Measurements from ENCODE around the gene JAKMIP3.

Gene JAKMIP3

GRCh38 chr10:132065491-132066105 is at the start of gene JAKMIP3:
TSS of gene JAKMIP3 (plus strand) at chr10:132065946. CDS start at chr10:132104809, 38,863 bp downstream.
- no peak for DNase-seq

- DNase-seq: no peak
These were observed 49.2 kb upstream of the JAKMIP3 start for GRCh38 chr10:132016514-132016913.

GRCh38 chr10:132018446-132018845 is 47.3 kb upstream of the JAKMIP3 start:
- DNase-seq: no peak

- DNase-seq: no peak
These were observed 46.4 kb upstream of the JAKMIP3 start for GRCh38 chr10:132019366-132019765.

GRCh38 chr10:132020456-132020855 is 45.3 kb upstream of the JAKMIP3 start:
- no peak for DNase-seq

GRCh38 chr10:132021046-132021445 is 44.7 kb upstream of the JAKMIP3 start:
- DNase-seq: no peak

GRCh38 chr10:132021504-132022143 is 44.1 kb upstream of the JAKMIP3 start:
- DNase-seq: no peak

GRCh38 chr10:132022241-132022640 is 43.5 kb upstream of the JAKMIP3 start:
- DNase-seq: no peak

- peak; percentile 43 to 76 (median 60) for DNase-seq
These were observed 42.5 kb upstream of the JAKMIP3 start for GRCh38 chr10:132023092-132023811.

- DNase-seq: no peak
These were observed 38.2 kb upstream of the JAKMIP3 start for GRCh38 chr10:132027423-132027983.

- no peak for DNase-seq
These were observed 37.0 kb upstream of the JAKMIP3 start for GRCh38 chr10:132028706-132029105.

GRCh38 chr10:132030898-132031463 is 34.8 kb upstream of the JAKMIP3 start:
- DNase-seq: no peak

- DNase-seq: no peak
These were observed 32.1 kb upstream of the JAKMIP3 start for GRCh38 chr10:132033632-132034031.

- no peak for DNase-seq
These were observed 30.3 kb upstream of the JAKMIP3 start for GRCh38 chr10:132035476-132035875.

GRCh38 chr10:132036153-132036886 is 29.4 kb upstream of the JAKMIP3 start:
- no peak for DNase-seq

GRCh38 chr10:132036887-132037675 is 28.7 kb upstream of the JAKMIP3 start:
- no peak for DNase-seq

- DNase-seq: no peak
These were observed 28.1 kb upstream of the JAKMIP3 start for GRCh38 chr10:132037676-132037975.

GRCh38 chr10:132039371-132039770 is 26.4 kb upstream of the JAKMIP3 start:
- no peak for DNase-seq

GRCh38 chr10:132040046-132040445 is 25.7 kb upstream of the JAKMIP3 start:
- no peak for DNase-seq

- no peak for DNase-seq
These were observed 24.4 kb upstream of the JAKMIP3 start for GRCh38 chr10:132041340-132041739.

GRCh38 chr10:132043861-132044695 is 21.7 kb upstream of the JAKMIP3 start:
- DNase-seq: no peak
